ENCODE results near the gene TBX1. TPM values are rescaled to one million over a fixed set of nuclear protein-coding genes. Genes with fewer than 3 reads are reported as not detected.

TBX1 gene
- total and polyA plus RNA-seq, 10 of the 15 experiments (the other 5 are each of a cell fraction or from before 2014, with no cell fraction given) = not detected

DNA sequence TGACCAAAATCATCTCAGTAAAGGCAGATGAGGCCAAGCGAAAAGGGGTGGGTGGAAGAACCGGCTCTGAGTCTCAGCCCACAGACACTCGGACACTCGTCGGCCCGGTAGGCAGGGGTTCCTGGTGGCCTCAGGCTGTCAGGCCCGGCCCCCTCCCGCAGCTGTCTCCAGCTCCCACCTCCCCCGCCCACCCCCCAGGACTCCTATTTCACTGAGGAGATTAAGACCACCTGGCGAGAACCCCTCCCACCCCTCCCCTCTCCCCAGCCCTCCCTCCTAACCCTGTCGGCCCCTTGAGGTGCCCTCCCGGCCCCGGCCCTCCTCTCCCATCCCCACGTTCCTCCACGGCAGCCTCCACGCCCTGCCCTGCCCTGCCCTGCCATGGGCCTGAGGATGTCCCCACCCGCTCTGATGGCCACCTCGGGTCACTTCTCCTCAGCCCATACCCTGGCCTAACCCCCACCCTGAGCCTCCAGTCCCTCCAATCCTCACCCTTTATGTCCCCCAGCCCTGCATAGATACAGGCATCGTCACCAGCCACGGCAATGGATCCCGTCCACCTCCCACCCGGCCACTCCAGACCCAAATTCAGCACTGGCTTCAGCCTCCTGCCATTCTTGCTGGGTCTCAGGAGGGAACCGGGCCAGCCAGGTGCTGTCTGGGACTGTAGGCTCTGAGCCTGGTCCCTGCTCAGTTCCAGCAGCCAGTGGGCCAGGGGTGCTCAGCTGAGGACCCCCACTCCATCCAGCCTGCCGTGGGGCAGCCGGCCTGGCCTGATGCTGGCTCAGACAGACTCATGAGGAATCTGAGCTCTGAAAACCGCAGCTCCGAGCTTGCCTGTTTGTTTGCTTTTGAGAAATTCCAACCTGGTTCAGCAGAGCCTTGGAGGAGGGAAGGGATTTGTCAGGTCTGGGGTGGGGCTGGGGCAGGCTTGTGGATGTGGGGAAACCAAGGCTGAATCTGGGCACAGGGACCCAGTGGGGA, 9.8 kb upstream of the TBX1 start:
- Histone ChIP-seq H2AFZ (ENCODE audit: control insufficient read depth, low read depth, low read length) (no peak overlapping the region), H3K4me1 (ENCODE audit: control insufficient read depth, insufficient read depth, low read length) (no peaks in the 10 kb centered on the region), H3K9me3 (replicated peaks; ENCODE audit: control insufficient read depth, insufficient read depth, low read length) (no peaks in the 10 kb centered on the region), H3K9ac (ENCODE audit: control insufficient read depth, insufficient read depth, low read length) (no peak overlapping the region), H3K27me3 (replicated peaks in 1 of 2; ENCODE audit: control insufficient read depth in 2 of 2, insufficient read depth in 2 of 2, low read length in 1 of 2) (peaks cover 10 to 18% of the 10 kb centered on the region in 2 experiments), H4K20me1 (ENCODE audit: control insufficient read depth, insufficient read depth) (peaks cover 4% of the 10 kb centered on the region; the same call in 1 of the 2 replicates), H3K4me2 (ENCODE audit: control insufficient read depth, insufficient read depth) (no peak overlapping the region), H3K36me3 (ENCODE audit: control insufficient read depth in 2 of 2, insufficient read depth in 2 of 2, low read length in 1 of 2) (no peaks in the 10 kb centered on the region), H3K27ac (ENCODE audit: control insufficient read depth, insufficient read depth) (no peak overlapping the region), H3K4me3 (no peak overlapping the region), H3K79me2 (ENCODE audit: control insufficient read depth, insufficient read depth, low read length) (no peaks in the 10 kb centered on the region)
- in situ Hi-C loops (cut with MboI) = no loop called here
- ChIA-PET POLR2A (no interaction called here), SMC1A (ENCODE audit: uncharacterized antibody, unreplicated experiment) (no interaction called here), RAD21 (ENCODE audit: unreplicated experiment) (no interaction called here), CTCF (interaction anchor here (1.5 kb wide), 1 partner anchor 10 kb away, joined by 3 read pairs; no protein-coding TSS in a partner anchor)
- no TSS peak for BruUV-seq (replicated peaks)
- intact Hi-C loops (cut with micrococcal nuclease; ENCODE audit: unreplicated experiment) = no loop called here
- DNase-seq (ENCODE audit: low read depth, low spot score) = no peak
- no peak for FAIRE-seq
- WGBS (ENCODE audit: insufficient coverage, insufficient replicate concordance, low lambda C conversion rate, missing lambda C conversion rate) = 24% methylated on average over 15 of the region's 27 CpGs
- no peak for ATAC-seq
- TF ChIP-seq IKZF2 (IDR thresholded peaks at IDR 0.05) (no peak), NFYB (IDR thresholded peaks at IDR 0.05; ENCODE audit: insufficient read depth, low read depth, low read length) (no peak), SUPT20H (IDR thresholded peaks at IDR 0.05; ENCODE audit: borderline replicate concordance, control insufficient read depth, low read depth, low read length) (no peak), NR2C2 (IDR thresholded peaks at IDR 0.05; ENCODE audit: borderline replicate concordance, control insufficient read depth, insufficient read length, low read depth) (no peak), MTA2 (IDR thresholded peaks at IDR 0.05; ENCODE audit: low read depth) (no peak), JUNB (IDR thresholded peaks at IDR 0.05) (no peak)
- TF ChIP-seq, protein P1, sequence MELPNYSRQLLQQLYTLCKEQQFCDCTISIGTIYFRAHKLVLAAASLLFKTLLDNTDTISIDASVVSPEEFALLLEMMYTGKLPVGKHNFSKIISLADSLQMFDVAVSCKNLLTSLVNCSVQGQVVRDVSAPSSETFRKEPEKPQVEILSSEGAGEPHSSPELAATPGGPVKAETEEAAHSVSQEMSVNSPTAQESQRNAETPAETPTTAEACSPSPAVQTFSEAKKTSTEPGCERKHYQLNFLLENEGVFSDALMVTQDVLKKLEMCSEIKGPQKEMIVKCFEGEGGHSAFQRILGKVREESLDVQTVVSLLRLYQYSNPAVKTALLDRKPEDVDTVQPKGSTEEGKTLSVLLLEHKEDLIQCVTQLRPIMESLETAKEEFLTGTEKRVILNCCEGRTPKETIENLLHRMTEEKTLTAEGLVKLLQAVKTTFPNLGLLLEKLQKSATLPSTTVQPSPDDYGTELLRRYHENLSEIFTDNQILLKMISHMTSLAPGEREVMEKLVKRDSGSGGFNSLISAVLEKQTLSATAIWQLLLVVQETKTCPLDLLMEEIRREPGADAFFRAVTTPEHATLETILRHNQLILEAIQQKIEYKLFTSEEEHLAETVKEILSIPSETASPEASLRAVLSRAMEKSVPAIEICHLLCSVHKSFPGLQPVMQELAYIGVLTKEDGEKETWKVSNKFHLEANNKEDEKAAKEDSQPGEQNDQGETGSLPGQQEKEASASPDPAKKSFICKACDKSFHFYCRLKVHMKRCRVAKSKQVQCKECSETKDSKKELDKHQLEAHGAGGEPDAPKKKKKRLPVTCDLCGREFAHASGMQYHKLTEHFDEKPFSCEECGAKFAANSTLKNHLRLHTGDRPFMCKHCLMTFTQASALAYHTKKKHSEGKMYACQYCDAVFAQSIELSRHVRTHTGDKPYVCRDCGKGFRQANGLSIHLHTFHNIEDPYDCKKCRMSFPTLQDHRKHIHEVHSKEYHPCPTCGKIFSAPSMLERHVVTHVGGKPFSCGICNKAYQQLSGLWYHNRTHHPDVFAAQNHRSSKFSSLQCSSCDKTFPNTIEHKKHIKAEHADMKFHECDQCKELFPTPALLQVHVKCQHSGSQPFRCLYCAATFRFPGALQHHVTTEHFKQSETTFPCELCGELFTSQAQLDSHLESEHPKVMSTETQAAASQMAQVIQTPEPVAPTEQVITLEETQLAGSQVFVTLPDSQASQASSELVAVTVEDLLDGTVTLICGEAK (IDR thresholded peaks at IDR 0.05; ENCODE audit: borderline replicate concordance) = no peak
- TF ChIP-seq, protein P2, sequence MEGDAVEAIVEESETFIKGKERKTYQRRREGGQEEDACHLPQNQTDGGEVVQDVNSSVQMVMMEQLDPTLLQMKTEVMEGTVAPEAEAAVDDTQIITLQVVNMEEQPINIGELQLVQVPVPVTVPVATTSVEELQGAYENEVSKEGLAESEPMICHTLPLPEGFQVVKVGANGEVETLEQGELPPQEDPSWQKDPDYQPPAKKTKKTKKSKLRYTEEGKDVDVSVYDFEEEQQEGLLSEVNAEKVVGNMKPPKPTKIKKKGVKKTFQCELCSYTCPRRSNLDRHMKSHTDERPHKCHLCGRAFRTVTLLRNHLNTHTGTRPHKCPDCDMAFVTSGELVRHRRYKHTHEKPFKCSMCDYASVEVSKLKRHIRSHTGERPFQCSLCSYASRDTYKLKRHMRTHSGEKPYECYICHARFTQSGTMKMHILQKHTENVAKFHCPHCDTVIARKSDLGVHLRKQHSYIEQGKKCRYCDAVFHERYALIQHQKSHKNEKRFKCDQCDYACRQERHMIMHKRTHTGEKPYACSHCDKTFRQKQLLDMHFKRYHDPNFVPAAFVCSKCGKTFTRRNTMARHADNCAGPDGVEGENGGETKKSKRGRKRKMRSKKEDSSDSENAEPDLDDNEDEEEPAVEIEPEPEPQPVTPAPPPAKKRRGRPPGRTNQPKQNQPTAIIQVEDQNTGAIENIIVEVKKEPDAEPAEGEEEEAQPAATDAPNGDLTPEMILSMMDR (IDR thresholded peaks at IDR 0.05 in 2 of 3, conservative IDR thresholded peaks at IDR 0.05 in 1 of 3; ENCODE audit: control insufficient read depth in 2 of 3, extremely low read depth in 1 of 3, insufficient read depth in 1 of 3, low read depth in 3 of 3, low read length in 3 of 3) = no peak
- TF ChIP-seq, protein P3, sequence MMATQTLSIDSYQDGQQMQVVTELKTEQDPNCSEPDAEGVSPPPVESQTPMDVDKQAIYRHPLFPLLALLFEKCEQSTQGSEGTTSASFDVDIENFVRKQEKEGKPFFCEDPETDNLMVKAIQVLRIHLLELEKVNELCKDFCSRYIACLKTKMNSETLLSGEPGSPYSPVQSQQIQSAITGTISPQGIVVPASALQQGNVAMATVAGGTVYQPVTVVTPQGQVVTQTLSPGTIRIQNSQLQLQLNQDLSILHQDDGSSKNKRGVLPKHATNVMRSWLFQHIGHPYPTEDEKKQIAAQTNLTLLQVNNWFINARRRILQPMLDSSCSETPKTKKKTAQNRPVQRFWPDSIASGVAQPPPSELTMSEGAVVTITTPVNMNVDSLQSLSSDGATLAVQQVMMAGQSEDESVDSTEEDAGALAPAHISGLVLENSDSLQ (IDR thresholded peaks at IDR 0.05) = no peak
- TF ChIP-seq, protein P4, sequence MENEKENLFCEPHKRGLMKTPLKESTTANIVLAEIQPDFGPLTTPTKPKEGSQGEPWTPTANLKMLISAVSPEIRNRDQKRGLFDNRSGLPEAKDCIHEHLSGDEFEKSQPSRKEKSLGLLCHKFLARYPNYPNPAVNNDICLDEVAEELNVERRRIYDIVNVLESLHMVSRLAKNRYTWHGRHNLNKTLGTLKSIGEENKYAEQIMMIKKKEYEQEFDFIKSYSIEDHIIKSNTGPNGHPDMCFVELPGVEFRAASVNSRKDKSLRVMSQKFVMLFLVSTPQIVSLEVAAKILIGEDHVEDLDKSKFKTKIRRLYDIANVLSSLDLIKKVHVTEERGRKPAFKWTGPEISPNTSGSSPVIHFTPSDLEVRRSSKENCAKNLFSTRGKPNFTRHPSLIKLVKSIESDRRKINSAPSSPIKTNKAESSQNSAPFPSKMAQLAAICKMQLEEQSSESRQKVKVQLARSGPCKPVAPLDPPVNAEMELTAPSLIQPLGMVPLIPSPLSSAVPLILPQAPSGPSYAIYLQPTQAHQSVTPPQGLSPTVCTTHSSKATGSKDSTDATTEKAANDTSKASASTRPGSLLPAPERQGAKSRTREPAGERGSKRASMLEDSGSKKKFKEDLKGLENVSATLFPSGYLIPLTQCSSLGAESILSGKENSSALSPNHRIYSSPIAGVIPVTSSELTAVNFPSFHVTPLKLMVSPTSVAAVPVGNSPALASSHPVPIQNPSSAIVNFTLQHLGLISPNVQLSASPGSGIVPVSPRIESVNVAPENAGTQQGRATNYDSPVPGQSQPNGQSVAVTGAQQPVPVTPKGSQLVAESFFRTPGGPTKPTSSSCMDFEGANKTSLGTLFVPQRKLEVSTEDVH (IDR thresholded peaks at IDR 0.05; ENCODE audit: low read depth, partially characterized antibody) = no peak
